Fibroblast of the aortic adventitia (primary cell): ENCODE results near the gene GOLGA2. TPM values are rescaled to one million over a fixed set of nuclear protein-coding genes. Genes with fewer than 3 reads are reported as not detected.
A peak's percentile ranks its signal among the peaks of the same experiment; 100 is the strongest.

ENCODE experiments used
- DNase-seq: peaks from one replicate; pipeline ENCODE4 v3.0.0-alpha.2; 2010; ENCODE audit warnings: low read depth
- H3K4me3 ChIP-seq: 2 replicates; pipeline ENCODE4 v1.5.1; 2011; ENCODE audit warnings: low read depth, mild to moderate bottlenecking, control low read depth, low read length, moderate library complexity
- total RNA-seq: library from RNA; depleted of rRNA; stranded (reverse); fragments of >200 nt; gene quantifications from 2 replicates; pipeline ENCODE4 v1.2.3, GENCODE V29; 2012; ENCODE audit warnings: low replicate concordance
- TF ChIP-seq, protein P1 (sequence below): IDR thresholded peaks from 2 replicates; pipeline ENCODE4 v1.5.1; 2011; ENCODE audit warnings: mild to moderate bottlenecking, low read length, control low read depth, inconsistent platforms; ENCODE audit not compliant: insufficient read depth

The GOLGA2 gene
- total RNA-seq, 1 donor: 108 TPM

- TF ChIP-seq, protein P1, sequence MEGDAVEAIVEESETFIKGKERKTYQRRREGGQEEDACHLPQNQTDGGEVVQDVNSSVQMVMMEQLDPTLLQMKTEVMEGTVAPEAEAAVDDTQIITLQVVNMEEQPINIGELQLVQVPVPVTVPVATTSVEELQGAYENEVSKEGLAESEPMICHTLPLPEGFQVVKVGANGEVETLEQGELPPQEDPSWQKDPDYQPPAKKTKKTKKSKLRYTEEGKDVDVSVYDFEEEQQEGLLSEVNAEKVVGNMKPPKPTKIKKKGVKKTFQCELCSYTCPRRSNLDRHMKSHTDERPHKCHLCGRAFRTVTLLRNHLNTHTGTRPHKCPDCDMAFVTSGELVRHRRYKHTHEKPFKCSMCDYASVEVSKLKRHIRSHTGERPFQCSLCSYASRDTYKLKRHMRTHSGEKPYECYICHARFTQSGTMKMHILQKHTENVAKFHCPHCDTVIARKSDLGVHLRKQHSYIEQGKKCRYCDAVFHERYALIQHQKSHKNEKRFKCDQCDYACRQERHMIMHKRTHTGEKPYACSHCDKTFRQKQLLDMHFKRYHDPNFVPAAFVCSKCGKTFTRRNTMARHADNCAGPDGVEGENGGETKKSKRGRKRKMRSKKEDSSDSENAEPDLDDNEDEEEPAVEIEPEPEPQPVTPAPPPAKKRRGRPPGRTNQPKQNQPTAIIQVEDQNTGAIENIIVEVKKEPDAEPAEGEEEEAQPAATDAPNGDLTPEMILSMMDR: no peak
- no peak for DNase-seq
- no peak overlapping the region for H3K4me3 ChIP-seq
Observed at GRCh38 chr9:128216781-128217553, 58.8 kb downstream of the GOLGA2 start.

- no peak overlapping the region for H3K4me3 ChIP-seq
- peak; percentile 79 for DNase-seq
- TF ChIP-seq, protein P1: no peak
Observed at GRCh38 chr9:128215491-128216409, 60.1 kb downstream of the GOLGA2 start.

GRCh38 chr9:128214571-128215490 is 61.0 kb downstream of the GOLGA2 start:
- no peak for DNase-seq
- TF ChIP-seq, protein P1: no peak
- no peak overlapping the region for H3K4me3 ChIP-seq

GRCh38 chr9:128213746-128214497 is 61.9 kb downstream of the GOLGA2 start:
- H3K4me3 ChIP-seq: no peak overlapping the region
- DNase-seq: no peak
- TF ChIP-seq, protein P1: no peak

- DNase-seq: no peak
- TF ChIP-seq, protein P1: no peak
- H3K4me3 ChIP-seq: no peak overlapping the region
Observed at GRCh38 chr9:128211981-128212281, 63.9 kb downstream of the GOLGA2 start.
